ENCODE measurements around the gene FRMD3. TPM values are rescaled to one million over a fixed set of nuclear protein-coding genes. Genes with fewer than 3 reads are reported as not detected.

The FRMD3 gene
- total and polyA plus RNA-seq, 2 donors (not counting 1 experiment from before 2014, with no cell fraction given), result 0.19 to 0.66 TPM

GRCh38 chr9:83294816-83295215, 243.4 kb downstream of the FRMD3 start:
- H3K36me3 ChIP-seq (ENCODE audit: control insufficient read depth, insufficient read depth, low read length), result no peaks in the 10 kb centered on the region

GRCh38 chr9:83291196-83291595, 247.0 kb downstream of the FRMD3 start:
- TF ChIP-seq EZH2 (IDR thresholded peaks at IDR 0.05; ENCODE audit: low read length, missing control alignments) (no peak), CTCF (conservative IDR thresholded peaks at IDR 0.05 in 1 of 2, IDR thresholded peaks at IDR 0.05 in 1 of 2; ENCODE audit: low read depth in 1 of 2, low read length in 2 of 2) (no peak)
- H2AFZ ChIP-seq (ENCODE audit: low read length), result no peak overlapping the region

More at GRCh38 chr9:83294816-83295215, 243.4 kb downstream of the FRMD3 start:
- no peak overlapping the region for H3K4me2 ChIP-seq (ENCODE audit: extremely low read depth, insufficient read depth, low read length)
- no peaks in the 10 kb centered on the region for H4K20me1 ChIP-seq (ENCODE audit: control insufficient read depth, extremely low read depth, insufficient read depth, low read length)
- no peak overlapping the region for H2AFZ ChIP-seq (ENCODE audit: low read length)
- no peaks in the 10 kb centered on the region for H3K9me3 ChIP-seq (ENCODE audit: control insufficient read depth, insufficient read depth, low read depth, low read length)
- H3K27me3 ChIP-seq (ENCODE audit: control insufficient read depth, insufficient read depth, low read length), result no peaks in the 10 kb centered on the region
- H3K79me2 ChIP-seq (ENCODE audit: control insufficient read depth, insufficient read depth, low read length), result no peaks in the 10 kb centered on the region
- no peak overlapping the region for H3K4me3 ChIP-seq (replicated peaks in 1 of 4; ENCODE audit: control extremely low read depth in 1 of 4, insufficient read depth in 1 of 4, low read depth in 3 of 4, low read length in 4 of 4)
- H3K27ac ChIP-seq (ENCODE audit: insufficient read depth, low read length), result no peak overlapping the region
- H3K4me1 ChIP-seq (ENCODE audit: control insufficient read depth, extremely low read depth, insufficient read depth, low read length), result no peaks in the 10 kb centered on the region
- no peak for DNase-seq (ENCODE audit: low read depth in 2 of 2)
- no peak overlapping the region for H3K9ac ChIP-seq (ENCODE audit: insufficient read depth, low read length)
- TF ChIP-seq CTCF (conservative IDR thresholded peaks at IDR 0.05 in 1 of 2, IDR thresholded peaks at IDR 0.05 in 1 of 2; ENCODE audit: low read depth in 1 of 2, low read length in 2 of 2), result no peak
- no peak for TF ChIP-seq EZH2 (IDR thresholded peaks at IDR 0.05; ENCODE audit: low read length, missing control alignments)

GRCh38 chr9:83290692-83291091, 247.5 kb downstream of the FRMD3 start:
- H3K9me3 ChIP-seq (ENCODE audit: control insufficient read depth, insufficient read depth, low read depth, low read length), result no peaks in the 10 kb centered on the region
- H3K9ac ChIP-seq (ENCODE audit: insufficient read depth, low read length), result no peak overlapping the region
- no peaks in the 10 kb centered on the region for H3K36me3 ChIP-seq (ENCODE audit: control insufficient read depth, insufficient read depth, low read length)
- no peaks in the 10 kb centered on the region for H4K20me1 ChIP-seq (ENCODE audit: control insufficient read depth, extremely low read depth, insufficient read depth, low read length)
- H3K27ac ChIP-seq (ENCODE audit: insufficient read depth, low read length), result no peak overlapping the region
- no peak for TF ChIP-seq EZH2 (IDR thresholded peaks at IDR 0.05; ENCODE audit: low read length, missing control alignments)
- no peak for TF ChIP-seq CTCF (conservative IDR thresholded peaks at IDR 0.05 in 1 of 2, IDR thresholded peaks at IDR 0.05 in 1 of 2; ENCODE audit: low read depth in 1 of 2, low read length in 2 of 2)
- H3K4me2 ChIP-seq (ENCODE audit: extremely low read depth, insufficient read depth, low read length), result no peak overlapping the region
- H3K79me2 ChIP-seq (ENCODE audit: control insufficient read depth, insufficient read depth, low read length), result no peaks in the 10 kb centered on the region
- H2AFZ ChIP-seq (ENCODE audit: low read length), result no peak overlapping the region
- no peaks in the 10 kb centered on the region for H3K4me1 ChIP-seq (ENCODE audit: control insufficient read depth, extremely low read depth, insufficient read depth, low read length)
- DNase-seq (ENCODE audit: low read depth in 2 of 2), result no peak
- H3K27me3 ChIP-seq (ENCODE audit: control insufficient read depth, insufficient read depth, low read length), result no peaks in the 10 kb centered on the region
- no peak overlapping the region for H3K4me3 ChIP-seq (replicated peaks in 1 of 4; ENCODE audit: control extremely low read depth in 1 of 4, insufficient read depth in 1 of 4, low read depth in 3 of 4, low read length in 4 of 4)

More at GRCh38 chr9:83291196-83291595, 247.0 kb downstream of the FRMD3 start:
- H3K27me3 ChIP-seq (ENCODE audit: control insufficient read depth, insufficient read depth, low read length), result no peaks in the 10 kb centered on the region
- H3K4me3 ChIP-seq (replicated peaks in 1 of 4; ENCODE audit: control extremely low read depth in 1 of 4, insufficient read depth in 1 of 4, low read depth in 3 of 4, low read length in 4 of 4), result no peak overlapping the region
- H3K9ac ChIP-seq (ENCODE audit: insufficient read depth, low read length), result no peak overlapping the region
- no peak for DNase-seq (ENCODE audit: low read depth in 2 of 2)
- H4K20me1 ChIP-seq (ENCODE audit: control insufficient read depth, extremely low read depth, insufficient read depth, low read length), result no peaks in the 10 kb centered on the region
- no peaks in the 10 kb centered on the region for H3K4me1 ChIP-seq (ENCODE audit: control insufficient read depth, extremely low read depth, insufficient read depth, low read length)
- no peaks in the 10 kb centered on the region for H3K79me2 ChIP-seq (ENCODE audit: control insufficient read depth, insufficient read depth, low read length)
- H3K9me3 ChIP-seq (ENCODE audit: control insufficient read depth, insufficient read depth, low read depth, low read length), result no peaks in the 10 kb centered on the region
- no peak overlapping the region for H3K27ac ChIP-seq (ENCODE audit: insufficient read depth, low read length)
- no peaks in the 10 kb centered on the region for H3K36me3 ChIP-seq (ENCODE audit: control insufficient read depth, insufficient read depth, low read length)
- no peak overlapping the region for H3K4me2 ChIP-seq (ENCODE audit: extremely low read depth, insufficient read depth, low read length)

All from fibroblast of lung (primary cell).